Peyer's patch (tissue), 4 donors: Measurements from ENCODE around the gene FARP2.

ENCODE experiments used
- CTCF ChIP-seq, 6 experiments: fragments of 450-650 bp in 4 of 6; fragments of 200-600 bp in 2 of 6; sonication (generic) in 1 of 6; IDR thresholded peaks; one replicate each; pipeline ENCODE4 v1.5.1; 2017 to 2019; ENCODE audit warnings: antibody characterized with exemption in 6 of 6, mild to moderate bottlenecking in 3 of 6, moderate library complexity in 1 of 6
- POLR2A ChIP-seq, 2 donors: fragments of 450-650 bp; IDR thresholded peaks; one replicate each; pipeline ENCODE4 v1.5.1; 2017; ENCODE audit warnings: antibody characterized with exemption in 2 of 2, mild to moderate bottlenecking in 2 of 2, moderate library complexity in 2 of 2

- TF ChIP-seq POLR2A (IDR thresholded peaks at IDR 0.05) (peak; percentile 74 to 78), CTCF (IDR thresholded peaks at IDR 0.05) (no peak)
Measured at GRCh38 chr2:241355983-241356870, at the start of gene FARP2.
